AML-193 (cell line): ENCODE measurements around the gene ADAMTS15.

ENCODE experiments used
- DNase-seq, 2 experiments: peaks; one replicate each; lab custom pipeline; 2025; lab: John Stamatoyannopoulos, UW

The ADAMTS15 gene

DNA sequence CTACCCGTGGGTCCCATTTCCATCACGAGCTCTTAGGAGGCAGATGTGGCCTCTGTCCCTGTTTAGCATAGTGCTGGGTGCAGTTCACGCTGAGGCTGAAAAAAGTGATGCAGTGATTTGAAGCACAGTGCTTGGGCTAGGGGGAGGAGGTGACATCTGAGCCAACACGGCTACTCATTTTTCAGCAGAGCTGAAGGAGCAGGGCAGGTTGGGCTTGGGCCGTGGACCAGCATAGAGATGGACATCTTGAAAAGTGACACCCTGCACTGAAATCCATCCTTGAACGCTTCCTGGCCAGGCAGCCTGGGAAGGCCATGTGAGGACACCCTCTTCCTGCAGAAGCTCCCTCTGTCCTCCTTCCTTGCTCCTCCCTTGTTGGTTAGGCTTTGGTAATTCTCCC is 66.4 kb downstream of the ADAMTS15 start:
- no peak for DNase-seq

DNA sequence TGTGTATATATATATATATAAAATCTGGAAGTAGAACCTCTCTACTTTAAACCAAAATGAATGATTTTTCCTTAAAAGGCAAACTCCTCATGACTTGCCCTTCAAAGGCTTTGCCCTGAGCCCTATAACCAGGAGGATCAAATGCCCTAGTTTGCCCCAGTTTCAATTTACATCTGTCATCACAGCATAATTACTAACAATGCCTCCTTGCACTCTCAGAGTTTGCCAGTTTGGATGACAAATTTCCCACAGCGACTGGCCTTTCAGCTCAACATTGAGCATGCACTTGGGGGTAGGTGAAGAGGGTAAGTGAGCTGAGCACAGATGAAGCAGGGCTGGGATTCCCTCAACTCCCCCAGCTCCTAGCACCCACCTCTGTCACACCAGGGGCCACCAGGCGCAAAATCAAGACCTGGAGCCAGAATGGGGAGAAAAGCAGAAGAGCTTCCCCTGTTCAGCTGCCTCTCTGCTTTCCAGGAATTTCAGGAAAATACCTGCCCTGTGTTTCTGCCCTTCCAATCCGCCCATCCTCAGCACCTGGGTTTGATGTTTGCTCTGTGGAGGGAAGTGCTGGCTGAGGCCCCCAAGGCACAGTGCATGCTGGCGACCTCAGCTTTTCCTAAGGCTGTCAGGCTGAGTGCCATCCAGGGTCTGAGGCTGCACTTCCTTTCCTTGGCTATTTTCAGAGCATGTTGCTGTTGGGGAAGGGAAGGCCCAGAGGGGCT is 67.5 kb downstream of the ADAMTS15 start:
- no peak for DNase-seq

DNA sequence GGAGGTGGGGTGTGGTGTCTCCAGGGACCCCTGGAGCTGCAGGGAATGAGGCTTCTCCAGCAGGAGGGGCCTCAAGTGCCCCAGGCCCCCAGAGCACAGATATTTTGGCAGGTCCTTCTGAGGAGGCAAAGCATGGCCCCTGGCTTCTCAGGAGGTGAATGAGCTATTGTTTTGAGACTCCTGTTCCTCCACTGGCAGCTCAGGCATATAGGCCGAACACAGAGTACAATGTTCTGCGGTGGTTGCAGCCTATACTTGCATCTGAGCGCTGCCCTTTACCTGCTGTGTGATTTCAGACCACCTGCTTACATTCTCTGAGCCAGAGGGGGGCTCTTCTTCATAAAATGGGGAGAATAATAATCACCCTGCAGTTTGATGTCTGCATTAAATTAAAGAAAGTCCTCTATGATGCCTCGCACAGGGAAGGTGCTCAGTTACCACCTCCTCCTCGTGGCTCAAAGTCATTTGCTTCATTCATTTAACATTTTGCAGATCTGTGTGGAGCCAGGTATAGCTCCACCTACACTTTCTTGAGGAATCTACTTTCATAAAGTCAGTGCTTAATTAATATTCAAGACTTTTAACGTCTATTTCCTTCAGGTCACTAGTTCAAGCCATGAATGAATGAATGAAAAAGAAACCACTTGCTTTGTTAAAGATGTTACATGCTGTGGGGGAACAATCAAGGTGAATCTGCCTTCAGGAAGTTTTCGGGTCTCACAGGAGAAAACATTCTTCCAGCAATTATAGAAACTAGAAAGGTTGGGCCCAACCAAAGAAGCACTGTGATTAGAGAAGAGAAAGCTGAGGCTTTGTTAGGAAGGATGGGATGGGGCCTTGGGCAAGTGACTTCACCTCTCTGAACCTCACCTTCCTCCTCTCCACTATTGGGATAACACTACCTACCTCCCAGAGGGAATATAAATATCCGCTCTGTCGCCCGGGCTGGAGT is 68.4 kb downstream of the ADAMTS15 start:
- DNase-seq = no peak

DNA sequence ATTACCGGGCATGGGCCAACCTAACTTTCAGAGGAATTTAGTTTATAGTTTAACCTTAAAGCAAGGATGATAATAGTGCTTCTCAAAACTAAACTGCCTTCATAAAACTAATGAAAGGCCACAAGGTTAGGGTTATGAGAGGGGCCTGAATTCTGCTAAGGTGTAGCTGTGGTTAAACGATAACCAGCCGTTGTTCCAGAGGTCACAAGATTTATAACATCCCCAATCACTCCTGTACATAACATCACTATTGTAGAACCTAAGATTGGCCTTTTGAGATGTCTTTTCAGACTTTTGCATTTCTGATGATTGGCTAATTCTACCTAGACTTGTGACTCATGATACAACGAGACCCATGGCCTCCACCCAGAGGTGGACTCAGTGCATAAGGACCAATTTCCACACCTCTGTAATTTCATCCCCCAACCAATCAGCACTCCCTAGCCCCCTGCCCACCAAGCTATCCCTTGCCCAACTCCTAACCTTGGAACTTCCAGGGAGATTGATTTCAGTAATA is 69.8 kb downstream of the ADAMTS15 start:
- DNase-seq = no peak

DNA sequence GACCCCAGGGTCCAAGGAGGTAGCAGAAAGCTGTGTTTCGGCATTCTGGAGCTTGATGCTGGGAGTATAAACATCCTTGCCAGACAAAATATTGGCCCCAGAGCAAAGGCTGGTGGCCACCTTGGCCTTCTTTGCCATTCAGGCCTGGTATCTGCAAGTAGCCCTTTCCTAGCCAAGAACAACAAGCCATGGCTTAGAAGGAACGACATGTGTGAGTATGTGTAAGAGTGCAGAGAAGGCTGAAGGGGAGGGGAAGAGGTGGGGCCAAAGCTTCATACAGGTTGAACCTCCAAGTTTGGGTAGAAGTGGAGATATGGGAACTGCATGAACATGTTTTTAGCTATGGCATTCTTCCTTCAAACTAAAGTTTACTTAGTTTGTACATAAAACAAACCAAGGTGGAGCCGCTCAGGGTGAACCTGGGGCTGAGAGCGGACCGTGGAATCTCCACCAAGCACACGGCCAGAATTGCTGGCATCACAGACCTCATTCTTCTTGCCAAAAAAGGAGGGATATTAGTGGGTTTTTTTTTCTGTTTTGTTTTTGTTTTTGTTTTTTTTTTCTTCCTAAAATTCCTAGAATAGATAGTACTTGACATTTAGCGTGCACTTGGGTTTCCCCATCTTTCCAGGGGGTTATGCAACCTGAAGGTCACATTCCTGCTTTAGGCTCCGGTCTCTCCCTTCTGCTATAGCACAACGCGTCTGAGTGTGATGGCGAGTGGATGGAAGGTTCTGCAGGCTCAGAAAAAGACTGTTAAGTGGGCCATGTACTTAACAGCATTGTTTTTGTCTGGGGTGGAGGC is 70.9 kb downstream of the ADAMTS15 start:
- DNase-seq = no peak

DNA sequence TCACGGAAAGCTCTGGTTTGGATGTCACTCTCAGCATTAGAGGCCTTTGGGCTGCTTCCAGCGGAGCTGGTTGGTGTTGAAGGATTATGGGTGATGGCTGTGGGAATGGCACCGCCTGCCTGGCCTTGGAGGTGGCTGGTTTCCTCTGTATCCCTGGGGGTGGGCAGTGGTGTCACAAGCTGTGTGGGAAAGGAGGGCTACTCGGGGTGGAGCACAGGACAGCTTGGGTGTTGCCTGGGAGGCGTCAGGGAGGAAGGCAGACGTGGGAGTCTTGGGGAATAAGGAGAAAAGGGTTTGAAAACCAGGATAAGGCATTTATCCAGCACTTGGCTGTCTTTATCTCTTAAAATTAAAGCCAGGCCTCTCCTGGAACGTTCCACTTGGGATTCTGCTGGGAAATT is 71.8 kb downstream of the ADAMTS15 start:
- no peak for DNase-seq

DNA sequence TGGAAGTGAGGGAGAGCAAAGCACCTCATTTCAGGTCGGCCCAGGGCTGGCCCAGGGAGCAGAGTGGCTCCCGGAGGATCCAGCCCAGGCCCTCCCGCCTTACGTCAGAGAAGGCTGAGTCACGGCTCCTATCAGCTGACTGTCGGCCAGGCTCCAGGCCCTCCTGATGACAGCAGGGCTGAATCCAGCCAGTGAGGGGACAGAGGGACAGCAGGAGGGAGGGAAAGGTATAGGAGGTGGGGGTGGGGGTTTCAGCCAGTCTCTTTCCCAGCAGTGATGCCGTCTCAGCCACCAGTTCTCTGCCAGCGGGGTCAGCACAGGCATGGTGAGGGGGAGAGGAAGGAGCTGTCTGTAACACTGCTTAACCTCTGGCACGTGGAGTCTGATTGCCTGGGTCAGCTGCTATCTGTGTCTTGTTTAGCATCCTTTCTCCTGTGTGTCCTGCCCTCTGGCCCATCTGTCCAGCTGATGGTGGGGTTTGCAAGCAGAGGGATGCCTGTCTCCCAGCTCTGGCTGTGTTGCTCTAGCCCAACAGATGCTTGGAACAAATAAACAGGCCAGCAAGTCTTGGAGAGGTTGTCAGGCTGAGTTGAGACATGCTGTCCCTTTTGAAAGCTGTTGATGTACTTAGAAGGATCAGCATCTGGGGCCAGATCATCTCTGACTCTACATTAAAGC is 74.0 kb downstream of the ADAMTS15 start:
- no peak for DNase-seq

DNA sequence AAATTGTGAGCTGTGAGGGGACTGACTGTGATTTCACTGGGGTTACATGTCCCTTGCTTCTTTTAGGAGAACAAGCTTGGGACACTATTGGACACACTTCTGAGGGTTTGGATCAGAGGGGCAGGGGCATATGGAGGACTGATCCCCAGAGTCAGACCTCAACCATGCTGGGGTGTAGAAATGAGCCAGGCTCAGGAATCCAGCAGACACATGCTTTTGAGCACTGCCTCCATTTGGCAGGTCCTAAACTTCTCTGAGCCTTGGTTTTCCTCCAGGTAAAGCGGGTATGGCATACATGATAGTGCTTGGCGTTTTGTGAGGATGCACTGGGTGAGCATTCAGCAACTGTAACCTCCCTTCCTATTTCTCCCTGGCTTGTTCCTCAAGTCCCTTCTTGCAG is 74.7 kb downstream of the ADAMTS15 start:
- no peak for DNase-seq

DNA sequence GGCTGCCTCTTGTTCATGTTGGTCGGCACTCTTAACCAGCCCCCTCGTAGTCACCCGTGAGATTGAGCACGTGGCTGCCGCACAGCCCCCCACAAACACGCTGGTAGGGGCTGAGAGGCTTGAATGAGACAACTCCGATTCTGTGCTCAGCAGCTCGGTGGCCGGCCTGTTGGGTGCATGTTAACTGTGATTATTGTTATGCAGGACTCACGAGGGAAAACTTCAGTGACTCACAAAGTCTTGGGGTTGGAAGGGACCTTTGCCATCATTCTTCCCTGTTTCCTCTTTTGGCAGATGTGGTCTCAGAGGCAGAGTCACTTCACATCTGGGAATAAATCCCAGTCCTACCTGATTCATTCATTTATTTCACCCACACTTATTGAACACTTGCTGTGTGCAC is 75.2 kb downstream of the ADAMTS15 start:
- DNase-seq = no peak

DNA sequence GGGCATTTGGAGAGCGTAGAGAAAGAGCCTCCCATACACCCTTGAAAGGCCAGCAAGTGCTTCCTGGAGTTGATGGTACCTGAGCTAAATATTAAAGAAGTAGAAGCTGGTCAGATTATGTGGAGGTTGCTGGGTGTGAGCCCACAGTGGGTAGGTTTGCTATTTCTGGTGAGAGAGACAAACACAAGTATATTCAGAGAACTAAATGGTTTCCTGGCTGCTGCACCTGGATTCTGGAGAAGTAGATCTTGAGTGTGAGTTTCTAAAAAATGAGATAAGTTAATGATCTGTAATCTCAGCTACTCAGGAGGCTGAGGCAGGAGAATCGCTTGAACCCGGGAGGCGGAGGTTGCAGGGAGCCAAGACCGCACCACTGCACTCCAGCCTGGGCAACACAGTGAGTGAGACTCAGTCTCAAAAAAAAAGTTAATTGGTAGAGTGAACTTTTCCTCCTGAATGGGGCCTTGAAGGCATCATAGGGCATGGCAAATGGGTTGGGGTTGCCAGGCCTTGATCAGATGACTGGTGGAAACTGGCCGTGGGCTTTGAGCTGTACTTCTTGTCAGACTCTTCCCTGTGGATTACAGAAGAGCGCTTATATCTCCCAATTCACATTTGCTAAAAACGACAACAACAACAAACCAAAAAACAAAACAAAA is 75.8 kb downstream of the ADAMTS15 start:
- DNase-seq = no peak

DNA sequence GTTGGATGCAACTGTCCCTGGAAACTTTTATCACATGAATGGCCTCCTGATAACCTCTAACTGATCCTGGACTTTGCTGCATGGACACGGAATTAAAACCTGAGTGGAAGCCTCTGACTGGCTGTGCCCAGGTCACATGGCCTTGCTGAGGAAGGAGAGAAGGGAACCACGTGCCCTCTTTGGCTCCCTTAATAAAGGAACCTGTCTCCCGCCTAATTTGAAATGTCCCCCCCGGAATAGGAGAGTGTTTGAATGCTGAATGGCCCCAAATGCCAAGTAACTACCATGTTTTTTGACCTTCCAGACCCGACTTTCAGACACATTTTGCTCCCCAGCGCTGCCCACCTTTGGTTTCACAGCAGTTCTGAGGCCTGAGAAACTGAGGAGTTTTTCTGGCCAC is 76.9 kb downstream of the ADAMTS15 start:
- no peak for DNase-seq
